ENCODE measurements around the gene CXorf66. TPM values are rescaled to one million over a fixed set of nuclear protein-coding genes. Genes with fewer than 3 reads are reported as not detected.

The CXorf66 gene
- total and polyA plus RNA-seq, 11 donors, result not detected

- ATAC-seq (peak in 3 of 4 donors; percentile 55 to 67 (median 56)), DNase-seq (peak; percentile 35 to 72 (median 40))
- H3K4me1 ChIP-seq, result peaks cover 0 to 10% (median 0%) of the 10 kb centered on the region in 12 donors
- no peak for TF ChIP-seq CTCF (IDR thresholded peaks at IDR 0.05)
- no peak for TF ChIP-seq POLR2A (IDR thresholded peaks at IDR 0.05)
- H3K4me3 ChIP-seq, result peak overlapping the region; percentile 52 to 97 (median 77)
- H3K36me3 ChIP-seq, result no peaks in the 10 kb centered on the region
- peaks cover 0 to 14% (median 0%) of the 10 kb centered on the region in 9 donors for H3K27me3 ChIP-seq
- WGBS, 4 donors, result 0 to 32% (median 16%) methylated on average over 47 to 105 of the region's 109 CpGs
- intact Hi-C loops (cut with DNase I), result loop anchor here in 3 of 10 donors (2.0 to 10.0 kb wide), 4 partner anchors 51 to 167 kb away; no protein-coding TSS in a partner anchor
- H3K9me3 ChIP-seq, result no peaks in the 10 kb centered on the region
- H3K27ac ChIP-seq, result peak overlapping the region; percentile 82 to 97 (median 91)
Observed at GRCh38 chrX:139932073-139932900, 33.0 kb downstream of the CXorf66 start.

- Histone ChIP-seq H3K9me3 (no peaks in the 10 kb centered on the region), H3K4me3 (peak overlapping the region; percentile 52 to 97 (median 77)), H3K27me3 (peaks cover 0 to 14% (median 0%) of the 10 kb centered on the region in 9 donors), H3K27ac (peak overlapping the region in 6 of 12 donors; percentile 29 to 97 (median 94)), H3K4me1 (peaks cover 0 to 10% (median 0%) of the 10 kb centered on the region in 12 donors), H3K36me3 (no peaks in the 10 kb centered on the region)
- WGBS, 4 donors, result 0 to 29% (median 13%) methylated on average over 17 to 33 of the region's 33 CpGs
- intact Hi-C loops (cut with DNase I), result loop anchor here in 3 of 10 donors (2.0 to 10.0 kb wide), 4 partner anchors 51 to 167 kb away; no protein-coding TSS in a partner anchor
- ATAC-seq, result no peak
- DNase-seq, result peak in 2 of 5 donors; percentile 5 to 33
- TF ChIP-seq CTCF (IDR thresholded peaks at IDR 0.05) (no peak), POLR2A (IDR thresholded peaks at IDR 0.05) (no peak)
Observed at GRCh38 chrX:139931646-139932072, 33.7 kb downstream of the CXorf66 start.

- Histone ChIP-seq H3K9me3 (no peaks in the 10 kb centered on the region), H3K27me3 (peaks cover 0 to 14% (median 0%) of the 10 kb centered on the region in 9 donors), H3K36me3 (no peaks in the 10 kb centered on the region), H3K4me1 (peaks cover 0 to 10% (median 0%) of the 10 kb centered on the region in 12 donors), H3K4me3 (peak overlapping the region; percentile 52 to 97 (median 77)), H3K27ac (peak overlapping the region in 2 of 12 donors; percentile 97)
- no peak for ATAC-seq
- DNase-seq, result peak in 2 of 5 donors; percentile 8 to 18
- 9 to 47% (median 28%) methylated on average over 17 to 27 of the region's 27 CpGs for WGBS, 4 donors
- no peak for TF ChIP-seq POLR2A (IDR thresholded peaks at IDR 0.05)
- TF ChIP-seq CTCF (IDR thresholded peaks at IDR 0.05), result no peak
- intact Hi-C loops (cut with DNase I), result loop anchor here in 3 of 10 donors (5.0 to 10.0 kb wide), 3 partner anchors 99 to 166 kb away; no protein-coding TSS in a partner anchor
Observed at GRCh38 chrX:139930916-139931645, 34.2 kb downstream of the CXorf66 start.

Measured in heart left ventricle (tissue), 16 donors.